GM12892 (cell line): ENCODE results near the gene ADARB2.

ENCODE experiments used
- POLR2A ChIP-seq: IDR thresholded peaks from 2 replicates; pipeline ENCODE4 v1.6.1; 2011; ENCODE audit warnings: low read depth, low read length, control low read depth
- POLR2AphosphoS5 ChIP-seq: IDR thresholded peaks from 2 replicates; pipeline ENCODE4 v1.6.1; 2011; ENCODE audit warnings: low read depth, low read length, control low read depth

DNA sequence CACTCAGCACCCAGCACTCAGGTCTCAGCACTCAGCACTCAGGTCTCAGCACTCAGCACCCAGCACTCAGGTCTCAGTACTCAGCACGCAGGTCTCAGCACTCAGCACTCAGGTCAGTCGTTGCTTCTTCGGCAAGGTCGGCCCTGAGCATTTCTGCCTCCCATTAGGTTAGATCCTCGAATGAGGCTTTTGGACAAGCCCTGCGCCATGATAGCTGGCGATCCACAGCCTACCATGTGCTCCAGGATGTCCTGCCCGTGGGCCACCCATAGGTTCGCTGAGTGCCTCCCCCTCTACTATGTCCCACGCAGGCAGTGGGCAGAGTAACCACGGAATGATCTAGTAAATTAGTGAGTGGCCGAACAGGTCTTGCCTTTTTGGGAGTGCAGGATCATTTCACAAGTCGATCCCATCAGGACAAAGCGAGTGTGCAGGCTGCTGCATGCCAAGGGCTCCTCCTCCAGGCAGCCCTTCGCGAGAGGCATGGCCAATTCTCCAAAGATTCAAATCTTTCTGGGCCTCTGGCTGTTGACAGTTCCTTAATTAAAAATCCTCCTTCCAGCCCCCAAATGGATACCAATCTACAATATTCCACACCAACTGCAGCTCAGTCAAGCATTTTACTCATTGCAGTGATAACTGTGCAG lies 206.3 kb downstream of the ADARB2 start:
- TF ChIP-seq POLR2A (no peak), POLR2AphosphoS5 (no peak)
